ENCODE measurements around the gene PAMR1.

DNA sequence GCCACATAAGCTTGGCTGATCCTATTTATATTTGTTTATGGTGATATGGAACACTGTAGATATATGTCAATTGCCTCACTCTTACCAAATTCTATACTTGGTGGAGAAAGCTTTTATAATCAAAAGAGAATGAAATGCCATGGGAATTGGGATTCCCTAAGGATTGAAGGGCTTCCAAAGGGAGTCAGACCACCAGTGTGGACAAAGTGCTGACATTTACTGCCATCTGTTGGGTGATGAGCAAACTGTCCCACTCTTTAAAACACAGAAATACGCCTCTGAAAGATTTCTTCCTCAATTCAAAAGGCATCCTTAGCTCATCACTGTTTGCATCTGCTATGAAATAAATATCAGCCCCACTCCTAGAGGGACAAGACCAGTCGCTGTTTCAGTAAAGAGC, 113.1 kb downstream of the PAMR1 start:
- no peak for TF ChIP-seq ZFP36 (IDR thresholded peaks at IDR 0.05; ENCODE audit: low read depth, low read length, partially characterized antibody)
- no peak for TF ChIP-seq SMAD4 (CRISPR knock-in tag; conservative IDR thresholded peaks at IDR 0.05)
- no peak for TF ChIP-seq RFX7 (CRISPR knock-in tag; IDR thresholded peaks at IDR 0.05)
- no peak for TF ChIP-seq KLF13 (tag; IDR thresholded peaks at IDR 0.05; ENCODE audit: borderline replicate concordance, low read depth)
- no peak for TF ChIP-seq U2AF1 (optimal IDR thresholded peaks at IDR 0.05; ENCODE audit: low read depth, low read length)

Data from K562 (cell line).